G401.6 (cell line): ENCODE data around the gene LTB.
"Not testable (repeated sequence)": the region's sequence is repeated elsewhere in the genome, so short reads cannot be mapped to it uniquely, and the experiment has no call there.

ENCODE experiments used
- FAIRE-seq: peaks from 2 replicates; lab custom pipeline; 2012; peaks lifted over from hg19 to GRCh38; lab: Jason Lieb, UNC

LTB gene

GRCh38 chr6:31607317-31607716 lies 25.1 kb upstream of the LTB start:
- FAIRE-seq = no peak

GRCh38 chr6:31597006-31597405 lies 14.8 kb upstream of the LTB start:
- no peak for FAIRE-seq

GRCh38 chr6:31592396-31592771 lies 10.2 kb upstream of the LTB start:
- FAIRE-seq = no peak

DNA sequence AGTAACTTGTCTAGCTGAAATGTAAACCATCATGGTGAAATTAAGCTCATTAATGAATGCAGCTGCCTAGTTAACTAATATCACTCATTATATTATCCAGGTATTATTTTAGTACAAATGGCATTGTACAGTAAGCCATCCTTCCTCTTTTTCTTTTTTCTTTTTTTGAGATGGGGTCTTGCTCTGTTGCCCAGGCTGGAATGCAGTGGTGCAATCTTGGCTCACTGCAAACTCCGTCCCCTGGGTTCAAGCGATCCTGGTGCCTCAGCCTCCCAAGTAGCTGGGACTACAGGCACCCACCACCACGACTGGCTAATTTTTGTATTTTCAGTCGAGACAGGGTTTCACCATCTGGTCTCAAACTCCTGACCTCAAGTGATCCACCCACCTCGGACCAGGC lies 8.5 kb upstream of the LTB start:
- FAIRE-seq = not testable (repeated sequence)

DNA sequence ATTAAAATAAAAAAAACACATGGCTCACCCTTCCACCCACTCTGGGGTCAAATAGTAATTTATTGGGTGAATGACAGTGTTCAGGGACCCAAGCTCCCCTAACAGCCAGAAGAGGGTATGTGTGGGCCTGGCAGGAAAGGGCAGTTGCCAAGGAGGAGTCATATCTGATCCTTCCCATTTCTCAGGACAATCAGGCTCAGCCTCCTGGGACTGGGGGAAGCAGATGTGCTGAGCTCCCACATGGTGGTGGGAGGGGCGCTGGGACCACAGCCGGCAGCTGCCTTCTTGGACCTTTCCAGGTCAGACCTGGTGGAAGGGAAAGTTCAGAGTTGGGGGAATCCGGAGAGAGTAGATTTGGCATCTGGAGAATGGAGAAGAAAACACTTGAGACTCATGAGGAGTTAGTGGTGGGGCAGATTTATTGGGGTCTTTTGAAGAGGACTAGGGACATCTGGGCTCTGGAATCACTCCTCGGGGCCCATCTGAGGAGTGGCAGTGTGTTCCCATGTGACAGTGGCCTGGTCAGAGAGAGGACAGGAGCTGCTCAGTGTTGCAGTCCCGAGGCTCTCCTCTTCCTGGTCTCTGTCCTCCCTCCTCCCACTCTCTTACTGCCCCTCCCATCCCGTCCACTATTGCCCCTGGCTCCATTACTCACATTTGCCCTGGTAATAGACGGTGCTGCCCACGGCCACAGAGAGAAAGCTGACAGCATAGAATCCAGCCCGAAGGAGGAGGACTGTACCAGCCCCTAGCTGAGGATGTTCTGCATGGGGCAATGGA lies 6.8 kb upstream of the LTB start:
- no peak for FAIRE-seq

DNA sequence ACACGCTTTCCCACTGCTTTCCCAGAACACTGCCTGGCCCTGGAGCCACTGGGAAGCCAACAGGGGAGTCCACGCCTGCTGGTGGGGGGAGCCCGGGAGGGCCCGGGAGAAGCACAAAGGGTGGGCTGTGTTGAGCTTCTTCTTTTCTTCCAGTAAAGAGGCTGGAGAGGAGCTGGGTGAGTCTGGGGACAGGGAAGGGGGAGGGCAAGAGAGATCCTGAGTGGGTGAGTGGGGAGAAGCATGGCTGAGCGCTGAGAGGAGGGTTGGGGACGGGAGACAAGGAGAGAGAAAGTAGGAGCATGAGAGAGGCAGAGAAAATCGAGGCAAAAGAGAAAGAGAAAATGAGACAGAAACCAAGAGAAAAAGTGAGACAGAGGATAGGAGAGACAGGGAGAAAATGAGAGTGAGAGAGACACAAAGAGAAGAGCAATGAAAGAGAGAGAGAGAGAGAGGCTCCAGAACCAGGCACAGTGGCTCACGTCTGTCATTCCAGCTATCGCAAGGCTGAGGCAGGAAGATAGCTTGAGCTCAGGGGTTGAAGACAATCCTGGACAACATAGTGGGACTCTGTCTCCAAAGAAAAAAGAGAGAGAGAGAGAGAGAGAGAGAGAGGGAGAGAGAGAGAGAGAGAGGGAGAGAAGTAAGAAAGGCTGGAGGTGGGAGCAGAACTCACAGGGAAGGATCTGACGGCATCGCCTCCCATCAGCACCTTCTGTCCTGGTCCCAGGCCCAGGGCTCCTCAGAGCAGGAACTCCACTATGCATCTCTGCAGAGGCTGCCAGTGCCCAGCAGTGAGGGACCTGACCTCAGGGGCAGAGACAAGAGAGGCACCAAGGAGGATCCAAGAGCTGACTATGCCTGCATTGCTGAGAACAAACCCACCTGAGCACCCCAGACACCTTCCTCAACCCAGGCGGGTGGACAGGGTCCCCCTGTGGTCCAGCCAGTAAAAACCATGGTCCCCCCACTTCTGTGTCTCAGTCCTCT lies 5.9 kb upstream of the LTB start:
- FAIRE-seq = no peak

GRCh38 chr6:31586599-31587281 lies 4.5 kb upstream of the LTB start:
- FAIRE-seq = no peak

DNA sequence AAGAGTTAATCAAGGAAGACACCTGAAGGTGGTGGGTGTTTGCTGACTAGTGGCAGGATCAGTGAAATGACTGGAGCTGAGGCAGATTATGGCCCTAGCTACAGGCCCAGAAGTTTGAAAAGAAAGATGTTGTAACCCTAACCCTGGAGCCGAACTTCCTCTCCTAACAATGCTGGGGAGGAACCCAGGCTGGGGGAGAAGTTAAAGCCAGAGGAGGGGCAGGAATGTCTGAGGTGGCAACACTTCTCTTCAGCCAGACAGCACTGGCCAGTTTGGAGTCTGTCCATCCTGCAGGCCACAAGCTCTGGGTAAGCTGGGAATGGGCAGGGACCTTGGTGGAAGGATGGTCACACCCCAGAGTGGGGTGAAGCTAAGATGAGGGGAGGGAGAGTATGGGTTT lies 3.8 kb upstream of the LTB start, which contains the start of gene LST1:
TSS of gene LST1 (plus strand) at position 270 of the 400 bp plus-strand sequence. CDS start 1,023 bp downstream, outside the sequence.
- FAIRE-seq = no peak

DNA sequence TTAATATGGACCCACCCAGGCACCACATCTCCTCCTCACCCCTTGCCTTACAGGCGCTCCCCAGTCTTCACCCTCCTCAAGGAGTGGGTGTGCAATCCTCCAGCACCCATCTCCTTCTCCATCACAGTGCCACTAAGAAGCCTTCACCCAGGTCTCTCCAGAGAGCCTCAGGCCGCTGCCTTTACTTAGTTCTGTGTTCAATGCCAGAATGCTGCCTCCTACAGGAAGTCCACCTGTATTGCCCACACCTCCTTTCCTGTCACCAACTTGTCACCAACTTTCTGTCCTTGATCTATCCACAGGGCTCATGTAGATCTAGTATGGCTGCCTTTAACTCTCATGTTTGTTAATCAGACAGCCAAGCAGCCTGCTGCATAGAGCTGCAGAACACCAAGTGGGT lies 3.3 kb upstream of the LTB start:
- no peak for FAIRE-seq

DNA sequence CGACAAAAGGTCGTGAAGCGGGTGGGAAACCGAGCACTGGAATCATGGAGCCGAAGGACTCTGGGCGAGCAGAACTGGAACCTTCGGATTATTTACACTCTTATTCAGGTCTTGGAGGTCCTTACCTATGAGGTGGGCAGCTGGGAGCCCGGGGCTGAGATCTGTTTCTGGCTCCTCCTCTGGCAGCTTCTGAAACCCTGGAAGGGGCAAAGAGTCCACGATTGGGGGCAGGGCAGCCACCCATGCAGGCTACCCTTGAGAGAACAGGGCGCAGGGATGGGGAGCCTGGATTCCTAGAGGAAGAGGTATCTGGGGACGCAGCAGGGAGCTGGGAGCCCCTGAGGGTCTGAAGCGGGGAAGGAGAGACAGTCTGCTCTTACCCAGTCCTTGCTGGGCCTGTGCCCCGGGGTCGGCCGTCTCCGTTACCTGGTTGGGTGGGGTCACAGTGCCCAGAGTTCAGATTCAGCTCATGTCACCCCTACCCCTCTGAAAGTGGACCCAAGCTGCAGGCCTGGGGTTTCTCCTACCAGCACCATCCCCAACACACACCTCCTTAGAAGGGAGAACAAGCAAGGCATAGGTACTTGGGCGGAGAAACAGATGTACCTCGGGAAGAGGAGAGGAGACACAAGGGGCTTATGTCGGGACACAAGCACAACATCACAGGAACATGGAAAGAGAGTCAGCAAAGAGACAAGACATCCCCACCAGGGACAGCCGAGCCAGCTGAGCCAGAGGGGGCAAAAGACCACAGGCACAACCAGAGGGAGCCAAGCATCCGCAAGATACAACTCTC lies 592 bp downstream of the LTB start:
- no peak for FAIRE-seq

DNA sequence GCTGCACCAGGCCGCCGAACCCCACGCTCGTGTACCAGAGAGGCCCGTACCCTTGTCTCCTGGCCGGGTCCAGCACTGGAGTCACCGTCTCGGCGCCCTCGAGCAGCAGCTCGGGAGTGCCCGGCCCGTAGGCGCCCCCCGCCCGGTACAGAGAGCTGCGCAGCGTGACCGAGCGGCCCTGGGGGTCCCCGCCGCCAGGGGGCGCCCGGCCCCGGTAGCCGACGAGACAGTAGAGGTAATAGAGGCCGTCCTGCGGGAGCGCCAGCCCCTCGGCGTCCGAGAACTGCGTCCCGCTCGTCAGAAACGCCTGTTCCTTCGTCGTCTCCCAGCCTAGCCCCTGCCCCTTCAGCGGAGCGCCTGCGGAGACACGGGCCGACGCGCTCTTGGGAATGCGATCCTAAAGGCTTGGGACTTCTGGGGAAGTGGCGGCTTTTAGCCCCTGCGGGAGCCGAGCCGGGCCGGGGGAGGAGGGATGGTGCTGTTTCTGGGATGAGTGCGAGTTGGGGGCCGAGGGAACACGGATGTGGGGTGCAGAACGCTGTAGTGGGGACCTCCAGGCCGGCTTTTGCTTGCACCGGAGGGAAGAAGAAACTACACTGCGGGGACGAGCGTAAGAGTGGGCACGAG lies 1.3 kb downstream of the LTB start:
- no peak for FAIRE-seq

GRCh38 chr6:31580438-31580740 lies 1.8 kb downstream of the LTB start:
- no peak for FAIRE-seq

- FAIRE-seq = no peak
Measured at GRCh38 chr6:31579546-31580437, 2.4 kb downstream of the LTB start.

- FAIRE-seq = no peak
Measured at GRCh38 chr6:31579119-31579505, 3.1 kb downstream of the LTB start.

DNA sequence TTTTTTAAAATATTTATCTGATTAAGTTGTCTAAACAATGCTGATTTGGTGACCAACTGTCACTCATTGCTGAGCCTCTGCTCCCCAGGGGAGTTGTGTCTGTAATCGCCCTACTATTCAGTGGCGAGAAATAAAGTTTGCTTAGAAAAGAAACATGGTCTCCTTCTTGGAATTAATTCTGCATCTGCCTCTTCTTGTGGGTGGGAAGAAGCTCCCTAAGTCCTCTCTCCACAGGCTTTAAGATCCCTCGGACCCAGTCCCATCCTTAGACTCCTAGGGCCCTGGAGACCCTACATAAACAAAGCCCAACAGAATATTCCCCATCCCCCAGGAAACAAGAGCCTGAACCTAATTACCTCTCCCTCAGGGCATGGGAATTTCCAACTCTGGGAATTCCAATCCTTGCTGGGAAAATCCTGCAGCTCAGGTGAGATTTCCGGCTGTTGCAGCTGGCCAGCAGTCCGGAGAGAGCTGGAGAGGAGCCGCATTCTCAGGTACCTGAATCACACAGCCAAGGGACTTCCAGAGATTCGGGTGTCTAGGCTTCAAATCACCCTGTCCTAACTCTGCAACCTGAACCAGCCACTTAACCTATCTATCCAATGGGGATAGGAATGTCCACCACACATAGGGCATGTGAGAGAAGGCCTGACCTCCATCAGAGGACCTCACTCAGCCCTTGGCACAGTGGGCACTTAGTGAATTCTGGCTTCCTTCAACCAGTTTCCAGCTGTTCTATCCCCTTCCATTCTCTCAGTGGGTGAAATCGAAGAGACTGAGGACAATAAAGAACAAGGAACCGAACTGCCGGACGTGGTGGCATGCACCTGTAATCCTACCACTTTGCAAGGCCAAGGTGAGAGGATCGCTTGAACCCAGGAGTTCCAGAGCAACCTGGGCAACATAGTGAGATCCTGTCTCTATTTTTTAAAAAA lies 3.8 kb downstream of the LTB start:
- no peak for FAIRE-seq

- FAIRE-seq = no peak
Measured at GRCh38 chr6:31577579-31577966, 4.7 kb downstream of the LTB start.

DNA sequence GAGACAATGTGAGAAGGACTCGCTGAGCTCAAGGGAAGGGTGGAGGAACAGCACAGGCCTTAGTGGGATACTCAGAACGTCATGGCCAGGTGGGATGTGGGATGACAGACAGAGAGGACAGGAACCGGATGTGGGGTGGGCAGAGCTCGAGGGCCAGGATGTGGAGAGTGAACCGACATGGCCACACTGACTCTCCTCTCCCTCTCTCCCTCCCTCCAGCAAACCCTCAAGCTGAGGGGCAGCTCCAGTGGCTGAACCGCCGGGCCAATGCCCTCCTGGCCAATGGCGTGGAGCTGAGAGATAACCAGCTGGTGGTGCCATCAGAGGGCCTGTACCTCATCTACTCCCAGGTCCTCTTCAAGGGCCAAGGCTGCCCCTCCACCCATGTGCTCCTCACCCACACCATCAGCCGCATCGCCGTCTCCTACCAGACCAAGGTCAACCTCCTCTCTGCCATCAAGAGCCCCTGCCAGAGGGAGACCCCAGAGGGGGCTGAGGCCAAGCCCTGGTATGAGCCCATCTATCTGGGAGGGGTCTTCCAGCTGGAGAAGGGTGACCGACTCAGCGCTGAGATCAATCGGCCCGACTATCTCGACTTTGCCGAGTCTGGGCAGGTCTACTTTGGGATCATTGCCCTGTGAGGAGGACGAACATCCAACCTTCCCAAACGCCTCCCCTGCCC lies 5.2 kb downstream of the LTB start:
- no peak for FAIRE-seq

DNA sequence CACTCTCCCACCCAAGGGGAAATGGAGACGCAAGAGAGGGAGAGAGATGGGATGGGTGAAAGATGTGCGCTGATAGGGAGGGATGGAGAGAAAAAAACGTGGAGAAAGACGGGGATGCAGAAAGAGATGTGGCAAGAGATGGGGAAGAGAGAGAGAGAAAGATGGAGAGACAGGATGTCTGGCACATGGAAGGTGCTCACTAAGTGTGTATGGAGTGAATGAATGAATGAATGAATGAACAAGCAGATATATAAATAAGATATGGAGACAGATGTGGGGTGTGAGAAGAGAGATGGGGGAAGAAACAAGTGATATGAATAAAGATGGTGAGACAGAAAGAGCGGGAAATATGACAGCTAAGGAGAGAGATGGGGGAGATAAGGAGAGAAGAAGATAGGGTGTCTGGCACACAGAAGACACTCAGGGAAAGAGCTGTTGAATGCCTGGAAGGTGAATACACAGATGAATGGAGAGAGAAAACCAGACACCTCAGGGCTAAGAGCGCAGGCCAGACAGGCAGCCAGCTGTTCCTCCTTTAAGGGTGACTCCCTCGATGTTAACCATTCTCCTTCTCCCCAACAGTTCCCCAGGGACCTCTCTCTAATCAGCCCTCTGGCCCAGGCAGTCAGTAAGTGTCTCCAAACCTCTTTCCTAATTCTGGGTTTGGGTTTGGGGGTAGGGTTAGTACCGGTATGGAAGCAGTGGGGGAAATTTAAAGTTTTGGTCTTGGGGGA lies 6.1 kb downstream of the LTB start:
- FAIRE-seq = no peak
